Naive thymus-derived CD4-positive, alpha-beta T cell (primary cell): ENCODE data around the gene SHB. TPM values are rescaled to one million over a fixed set of nuclear protein-coding genes. Genes with fewer than 3 reads are reported as not detected.

ENCODE experiments used
- ATAC-seq: fragments of 150-1000 bp; cut with Tn5 transposase; 2 replicates; pipeline ENCODE4 v1.10.0; 2021; ENCODE audit warnings: mild to moderate bottlenecking, moderate library complexity
- CTCF ChIA-PET: fragments of 350-600 bp; sonication (Branson Sonifier 250); formaldehyde crosslinking; loops from one replicate; lab custom pipeline; 2021; ENCODE audit warnings: antibody characterized with exemption; lab: Charles Lee
- POLR2A ChIA-PET: fragments of 350-600 bp; sonication (Branson Sonifier 250); formaldehyde crosslinking; loops from one replicate; lab custom pipeline; 2021; ENCODE audit warnings: antibody characterized with exemption, inconsistent platforms; lab: Charles Lee
- DNase-seq, 9 donors: peaks; one replicate each; pipeline versions ENCODE4 v3.0.0 to v3.0.0-alpha.2; 2020 to 2022; ENCODE audit warnings: mixed read lengths in 1 of 9
- H3K27ac ChIP-seq: one replicate; pipeline ENCODE4 v1.7.0; 2013; ENCODE audit warnings: mild to moderate bottlenecking, low read depth, low read length, moderate library complexity
- H3K27me3 ChIP-seq, 2 donors: one replicate each; pipeline ENCODE4 v1.7.0; 2013; ENCODE audit warnings: low read length in 2 of 2, mild to moderate bottlenecking in 2 of 2, moderate library complexity in 2 of 2; ENCODE audit not compliant: control insufficient read depth in 2 of 2, insufficient read depth in 2 of 2
- H3K36me3 ChIP-seq, 3 experiments: 1 replicate in 2 of 3; 2 replicates in 1 of 3; pipeline ENCODE4 v1.7.0; 2013; ENCODE audit warnings: low read length in 3 of 3, mild to moderate bottlenecking in 3 of 3, moderate library complexity in 1 of 3; ENCODE audit not compliant: insufficient read depth in 3 of 3, control insufficient read depth in 2 of 3
- H3K4me1 ChIP-seq, 2 donors: one replicate each; pipeline ENCODE4 v1.7.0; 2013; ENCODE audit warnings: low read length in 2 of 2, mild to moderate bottlenecking in 2 of 2, moderate library complexity in 1 of 2; ENCODE audit not compliant: control insufficient read depth in 2 of 2, insufficient read depth in 2 of 2
- H3K4me3 ChIP-seq: 2 replicates; pipeline ENCODE4 v1.7.0; 2013; ENCODE audit warnings: mild to moderate bottlenecking, low read length
- H3K9me3 ChIP-seq, 3 experiments: 1 replicate in 2 of 3; 2 replicates in 1 of 3; pipeline ENCODE4 v1.7.0; 2013; ENCODE audit warnings: low read length in 3 of 3; ENCODE audit not compliant: control insufficient read depth in 2 of 3
- H3K27ac Mint-ChIP-seq, 9 donors: one replicate each; pipeline ENCODE4 v1.8.0; 2020 to 2022; ENCODE audit warnings: mixed read lengths in 9 of 9, mild to moderate bottlenecking in 8 of 9, moderate library complexity in 5 of 9, inconsistent platforms in 2 of 9
- H3K27me3 Mint-ChIP-seq, 5 donors: one replicate each; pipeline ENCODE4 v1.8.0; 2021 to 2022; ENCODE audit warnings: mixed read lengths in 5 of 5, mild to moderate bottlenecking in 1 of 5
- H3K36me3 Mint-ChIP-seq, 5 donors: one replicate each; pipeline ENCODE4 v1.8.0; 2020 to 2022; ENCODE audit warnings: mixed read lengths in 5 of 5, mild to moderate bottlenecking in 3 of 5, inconsistent platforms in 1 of 5
- H3K4me1 Mint-ChIP-seq, 7 donors: one replicate each; pipeline ENCODE4 v1.8.0; 2020 to 2022; ENCODE audit warnings: mixed read lengths in 7 of 7, mild to moderate bottlenecking in 3 of 7, inconsistent platforms in 1 of 7
- H3K4me3 Mint-ChIP-seq, 10 donors: one replicate each; pipeline ENCODE4 v1.8.0; 2020 to 2022; ENCODE audit warnings: mild to moderate bottlenecking in 10 of 10, mixed read lengths in 10 of 10, moderate library complexity in 6 of 10, inconsistent platforms in 2 of 10
- H3K9me3 Mint-ChIP-seq, 11 donors: one replicate each; pipeline ENCODE4 v1.8.0; 2020 to 2022; ENCODE audit warnings: mixed read lengths in 11 of 11, mild to moderate bottlenecking in 4 of 11, inconsistent platforms in 1 of 11, moderate library complexity in 1 of 11
- intact Hi-C, 2 donors: fragments of 100-400 bp; cut with micrococcal nuclease; formaldehyde crosslinking; loops; one replicate each; pipeline ENCODE4 v1.15.1; 2023
- polyA plus RNA-seq, 2 donors: library from polyadenylated mRNA; unstranded; fragments of 300-500 nt; fragmentation: Illumina TruSeq; gene quantifications; one replicate each; pipeline ENCODE4 v1.2.3, GENCODE V29; 2021
- total RNA-seq, 6 experiments: library from RNA in 5 of 6; stranded (reverse) in 5 of 6; gene quantifications; 1 replicate in 5 of 6; 2 replicates in 1 of 6; pipeline ENCODE4 v1.2.3 and lab custom pipeline; 2021 to 2026

Gene SHB
- total and polyA plus RNA-seq, 7 experiments from 2014 or later, result 0.15 to 2.0 (median 0.68) TPM

DNA sequence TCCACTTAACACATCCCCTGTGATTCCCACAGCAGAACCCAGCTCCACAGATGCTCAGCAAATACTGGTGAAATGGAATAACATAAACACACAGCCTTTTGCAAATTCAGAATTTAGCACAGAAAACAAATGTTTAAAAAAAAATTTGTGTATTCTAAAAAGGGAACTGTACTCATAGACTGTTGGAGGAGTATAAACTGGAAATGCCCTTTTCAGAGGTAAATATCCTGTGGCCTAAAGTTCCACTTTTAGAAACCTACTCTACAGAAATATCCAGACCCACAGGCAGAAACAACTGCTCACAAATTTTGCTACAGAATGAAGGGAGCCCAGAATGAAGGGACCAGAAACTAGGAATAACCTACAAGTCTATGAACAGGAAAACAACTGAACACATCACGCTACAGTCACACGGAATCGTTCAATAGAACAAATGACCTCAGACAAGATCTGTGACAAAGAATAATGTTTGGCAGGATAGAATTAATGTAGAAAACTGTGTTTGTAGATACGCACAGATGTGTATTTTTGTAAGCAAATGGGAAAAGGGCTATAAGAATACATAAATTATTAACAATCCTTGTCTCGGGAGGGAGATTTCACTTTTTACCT is 78.5 kb downstream of the SHB start:
- no peak for DNase-seq
- H3K27me3 ChIP-seq, result no peaks in the 10 kb centered on the region
- Mint-ChIP-seq H3K36me3 (no peaks in the 10 kb centered on the region), H3K27me3 (peaks cover 0 to 6% (median 0%) of the 10 kb centered on the region in 5 donors), H3K27ac (peak overlapping the region in 1 of 9 donors; percentile 63), H3K4me1 (peaks cover 0 to 19% (median 8%) of the 10 kb centered on the region in 7 donors), H3K4me3 (no peak overlapping the region), H3K9me3 (no peaks in the 10 kb centered on the region)
- POLR2A ChIA-PET, result no interaction called here
- H3K27ac ChIP-seq, result no peak overlapping the region
- intact Hi-C loops, result no loop called here
- ATAC-seq, result no peak
- CTCF ChIA-PET, result no interaction called here
- H3K9me3 ChIP-seq, result no peaks in the 10 kb centered on the region
- H3K36me3 ChIP-seq, result no peaks in the 10 kb centered on the region
- no peaks in the 10 kb centered on the region for H3K4me1 ChIP-seq
- no peak overlapping the region for H3K4me3 ChIP-seq

DNA sequence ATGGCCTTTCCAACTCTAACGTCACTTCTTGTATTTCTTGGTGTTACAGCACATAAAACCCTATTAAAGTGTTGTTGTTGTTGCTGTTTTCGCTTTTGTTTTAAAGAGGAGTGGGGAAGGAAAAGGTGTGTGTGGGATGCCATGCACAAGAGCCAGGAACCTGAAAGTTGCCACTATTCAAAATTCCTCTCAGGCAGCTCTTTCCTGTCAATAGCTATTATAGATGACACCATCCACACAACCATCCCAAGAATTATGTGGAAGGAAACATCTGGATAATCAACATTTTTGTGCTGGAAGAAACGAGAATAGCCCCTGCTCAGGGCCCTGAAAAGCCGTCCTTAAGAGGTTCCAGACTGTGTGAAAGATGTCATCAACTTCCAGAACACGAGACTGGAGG is 79.3 kb downstream of the SHB start:
- no peak overlapping the region for H3K4me3 ChIP-seq
- intact Hi-C loops, result no loop called here
- CTCF ChIA-PET, result no interaction called here
- peaks cover 0 to 15% (median 6%) of the 10 kb centered on the region in 7 donors for H3K4me1 Mint-ChIP-seq
- no peak for ATAC-seq
- no peaks in the 10 kb centered on the region for H3K9me3 ChIP-seq
- no peaks in the 10 kb centered on the region for H3K27me3 ChIP-seq
- no peaks in the 10 kb centered on the region for H3K36me3 ChIP-seq
- H3K27ac Mint-ChIP-seq, result no peak overlapping the region
- H3K9me3 Mint-ChIP-seq, result no peaks in the 10 kb centered on the region
- no peak for DNase-seq
- no peaks in the 10 kb centered on the region for H3K36me3 Mint-ChIP-seq
- no peak overlapping the region for H3K4me3 Mint-ChIP-seq
- peaks cover 0 to 6% (median 0%) of the 10 kb centered on the region in 5 donors for H3K27me3 Mint-ChIP-seq
- no peaks in the 10 kb centered on the region for H3K4me1 ChIP-seq
- POLR2A ChIA-PET, result no interaction called here
- H3K27ac ChIP-seq, result no peak overlapping the region

DNA sequence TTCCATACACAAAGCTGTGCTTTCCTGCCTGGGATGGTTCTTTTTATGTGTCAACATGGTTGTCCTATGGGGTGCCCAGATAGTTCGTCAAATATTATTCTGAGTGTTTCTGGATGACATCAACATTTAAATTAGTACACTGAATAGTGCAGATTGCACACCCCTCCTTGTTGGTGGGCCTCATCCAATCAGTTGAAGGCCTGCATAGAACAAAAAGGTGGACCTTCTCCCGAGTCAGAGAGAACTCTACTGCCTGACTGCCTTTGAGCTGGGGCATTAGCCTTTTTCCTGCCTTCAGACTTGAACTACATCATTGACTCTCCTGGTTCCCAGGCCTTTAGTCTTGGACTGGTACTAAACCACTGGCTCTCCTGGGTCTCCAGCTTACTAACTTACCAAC is 80.4 kb downstream of the SHB start:
- ChIA-PET CTCF (interaction anchor here (0.6 kb wide), 1 partner anchor 54 kb away, joined by 3 read pairs; no protein-coding TSS in a partner anchor), POLR2A (no interaction called here)
- Histone ChIP-seq H3K9me3 (no peaks in the 10 kb centered on the region), H3K27ac (no peak overlapping the region), H3K36me3 (no peaks in the 10 kb centered on the region), H3K4me1 (no peaks in the 10 kb centered on the region), H3K27me3 (no peaks in the 10 kb centered on the region), H3K4me3 (no peak overlapping the region)
- H3K4me3 Mint-ChIP-seq, result no peak overlapping the region
- ATAC-seq, result no peak
- DNase-seq, result no peak
- H3K36me3 Mint-ChIP-seq, result no peaks in the 10 kb centered on the region
- H3K9me3 Mint-ChIP-seq, result peaks cover 0 to 1% (median 0%) of the 10 kb centered on the region in 11 donors
- H3K4me1 Mint-ChIP-seq, result peaks cover 0 to 8% (median 6%) of the 10 kb centered on the region in 7 donors
- intact Hi-C loops, result no loop called here
- peaks cover 0 to 6% (median 0%) of the 10 kb centered on the region in 5 donors for H3K27me3 Mint-ChIP-seq
- H3K27ac Mint-ChIP-seq, result no peak overlapping the region

DNA sequence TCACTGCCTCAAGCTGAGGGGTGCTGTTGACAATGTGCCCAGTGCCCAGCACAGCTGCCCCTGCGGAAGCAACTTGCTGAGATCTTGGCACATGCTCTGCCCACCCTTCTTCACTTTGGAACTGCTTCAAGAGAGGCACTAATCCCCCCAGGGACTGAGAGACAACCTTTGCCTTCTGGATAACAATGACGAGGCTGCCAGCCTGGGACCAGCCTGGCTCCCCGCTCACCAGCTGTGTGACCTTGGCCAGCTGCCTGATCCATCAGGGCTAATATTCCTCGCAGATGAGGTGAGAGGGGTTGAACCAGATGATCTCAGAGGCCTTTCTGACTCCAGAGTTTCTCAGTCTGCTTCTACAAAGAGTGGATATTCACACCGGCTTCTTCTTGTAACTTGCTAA is 81.0 kb downstream of the SHB start:
- Histone ChIP-seq H3K4me1 (no peaks in the 10 kb centered on the region), H3K27ac (no peak overlapping the region), H3K36me3 (no peaks in the 10 kb centered on the region), H3K27me3 (no peaks in the 10 kb centered on the region), H3K4me3 (no peak overlapping the region), H3K9me3 (no peaks in the 10 kb centered on the region)
- intact Hi-C loops, result no loop called here
- no peak for DNase-seq
- Mint-ChIP-seq H3K27me3 (peaks cover 0 to 6% (median 0%) of the 10 kb centered on the region in 5 donors), H3K9me3 (peaks cover 0 to 1% (median 0%) of the 10 kb centered on the region in 11 donors), H3K4me1 (peaks cover 0 to 8% (median 4%) of the 10 kb centered on the region in 7 donors), H3K36me3 (no peaks in the 10 kb centered on the region), H3K27ac (no peak overlapping the region), H3K4me3 (no peak overlapping the region)
- ChIA-PET CTCF (no interaction called here), POLR2A (no interaction called here)
- ATAC-seq, result no peak

DNA sequence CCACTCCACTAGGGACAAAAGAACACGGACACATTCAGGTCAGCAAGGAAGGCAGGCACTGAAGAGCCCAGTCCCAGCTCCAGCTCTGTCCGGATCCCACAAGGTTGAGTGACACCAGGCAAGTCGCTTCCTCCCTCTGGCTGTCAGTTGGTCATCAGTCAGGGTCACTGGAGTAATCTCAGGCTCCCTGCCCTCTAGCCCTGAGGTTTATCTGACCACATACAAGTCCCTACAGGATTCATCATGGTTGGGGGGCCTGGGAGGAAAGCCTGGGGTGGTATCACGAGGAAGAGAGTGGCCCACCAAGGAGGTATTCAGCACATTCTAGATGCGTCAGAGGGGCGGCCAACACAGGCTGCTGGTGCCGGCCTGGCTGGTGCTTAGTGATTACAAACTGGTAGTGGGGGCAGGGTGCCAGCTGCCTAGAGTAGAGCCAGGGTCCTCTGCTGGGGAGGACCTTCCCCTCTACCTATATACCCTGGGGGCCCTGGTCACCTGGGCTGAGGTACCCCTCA is 81.5 kb downstream of the SHB start:
- Histone ChIP-seq H3K4me1 (no peaks in the 10 kb centered on the region), H3K27me3 (no peaks in the 10 kb centered on the region), H3K9me3 (no peaks in the 10 kb centered on the region), H3K4me3 (no peak overlapping the region), H3K36me3 (no peaks in the 10 kb centered on the region), H3K27ac (no peak overlapping the region)
- no peak overlapping the region for H3K4me3 Mint-ChIP-seq
- POLR2A ChIA-PET, result no interaction called here
- intact Hi-C loops, result no loop called here
- H3K36me3 Mint-ChIP-seq, result no peaks in the 10 kb centered on the region
- H3K27me3 Mint-ChIP-seq, result peaks cover 0 to 1% (median 0%) of the 10 kb centered on the region in 5 donors
- no peak for ATAC-seq
- DNase-seq, result no peak
- peaks cover 0 to 5% (median 0%) of the 10 kb centered on the region in 7 donors for H3K4me1 Mint-ChIP-seq
- CTCF ChIA-PET, result no interaction called here
- no peak overlapping the region for H3K27ac Mint-ChIP-seq
- H3K9me3 Mint-ChIP-seq, result peaks cover 0 to 1% (median 0%) of the 10 kb centered on the region in 11 donors

DNA sequence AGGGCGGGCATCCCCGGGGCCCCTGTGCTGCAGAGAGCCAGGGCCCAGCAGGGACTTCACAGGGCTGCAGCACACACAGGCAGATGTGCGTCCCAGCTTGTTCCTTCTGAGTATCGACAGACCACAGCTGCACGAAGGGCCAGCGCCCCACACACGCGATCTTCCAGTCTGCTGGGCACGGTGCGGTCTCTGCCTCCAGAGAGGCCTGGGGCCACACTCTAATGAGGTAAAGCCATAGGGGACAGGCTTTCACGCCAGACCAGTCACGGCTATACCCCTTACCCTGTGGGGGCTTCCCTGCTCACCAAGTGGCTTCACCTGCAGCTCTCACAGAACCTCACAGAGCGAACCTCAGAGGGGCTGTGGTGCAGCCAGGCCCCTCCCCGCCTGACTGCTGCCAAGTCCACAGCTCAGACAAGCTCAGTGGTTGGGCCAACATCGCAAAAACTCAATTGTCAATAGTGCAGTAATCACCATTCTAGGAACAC is 82.2 kb downstream of the SHB start:
- H3K27me3 Mint-ChIP-seq, result no peaks in the 10 kb centered on the region
- ATAC-seq (peak; percentile 12), DNase-seq (no peak)
- H3K27ac Mint-ChIP-seq, result no peak overlapping the region
- intact Hi-C loops, result no loop called here
- Histone ChIP-seq H3K27ac (no peak overlapping the region), H3K4me1 (no peaks in the 10 kb centered on the region), H3K9me3 (no peaks in the 10 kb centered on the region), H3K27me3 (no peaks in the 10 kb centered on the region), H3K36me3 (no peaks in the 10 kb centered on the region), H3K4me3 (no peak overlapping the region)
- H3K4me3 Mint-ChIP-seq, result no peak overlapping the region
- CTCF ChIA-PET, result no interaction called here
- H3K9me3 Mint-ChIP-seq, result peaks cover 0 to 1% (median 0%) of the 10 kb centered on the region in 11 donors
- H3K36me3 Mint-ChIP-seq, result no peaks in the 10 kb centered on the region
- peaks cover 0 to 5% (median 0%) of the 10 kb centered on the region in 7 donors for H3K4me1 Mint-ChIP-seq
- POLR2A ChIA-PET, result no interaction called here

DNA sequence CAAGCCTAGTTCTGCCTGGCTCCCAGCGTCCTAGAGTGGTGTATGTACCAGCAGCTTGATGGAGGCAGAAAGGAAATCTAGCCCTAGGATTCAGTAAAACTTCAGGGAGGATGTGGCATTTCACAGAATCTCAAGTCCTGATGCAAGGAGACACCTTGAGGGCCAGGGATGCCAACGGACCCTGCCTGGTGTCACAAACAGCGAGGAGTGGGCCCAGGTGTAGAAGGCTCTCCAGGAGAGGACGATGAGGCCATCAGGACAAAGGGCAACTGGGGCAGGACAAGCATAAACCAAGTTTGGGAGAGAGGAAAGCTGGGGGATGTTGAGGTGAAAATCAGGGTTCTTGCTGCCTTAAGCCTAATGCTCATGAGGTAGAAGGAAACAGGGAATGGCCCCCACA is 83.0 kb downstream of the SHB start:
- intact Hi-C loops, result no loop called here
- H3K27me3 Mint-ChIP-seq, result no peaks in the 10 kb centered on the region
- ChIA-PET CTCF (no interaction called here), POLR2A (no interaction called here)
- H3K4me1 Mint-ChIP-seq, result peaks cover 0 to 5% (median 0%) of the 10 kb centered on the region in 7 donors
- DNase-seq (no peak), ATAC-seq (no peak)
- no peak overlapping the region for H3K4me3 ChIP-seq
- H3K36me3 ChIP-seq, result no peaks in the 10 kb centered on the region
- no peak overlapping the region for H3K27ac Mint-ChIP-seq
- no peaks in the 10 kb centered on the region for H3K27me3 ChIP-seq
- peaks cover 0 to 1% (median 0%) of the 10 kb centered on the region in 11 donors for H3K9me3 Mint-ChIP-seq
- no peaks in the 10 kb centered on the region for H3K9me3 ChIP-seq
- no peaks in the 10 kb centered on the region for H3K36me3 Mint-ChIP-seq
- no peak overlapping the region for H3K27ac ChIP-seq
- H3K4me3 Mint-ChIP-seq, result no peak overlapping the region
- no peaks in the 10 kb centered on the region for H3K4me1 ChIP-seq
